Measurements from ENCODE around the gene HMX2.

DNA sequence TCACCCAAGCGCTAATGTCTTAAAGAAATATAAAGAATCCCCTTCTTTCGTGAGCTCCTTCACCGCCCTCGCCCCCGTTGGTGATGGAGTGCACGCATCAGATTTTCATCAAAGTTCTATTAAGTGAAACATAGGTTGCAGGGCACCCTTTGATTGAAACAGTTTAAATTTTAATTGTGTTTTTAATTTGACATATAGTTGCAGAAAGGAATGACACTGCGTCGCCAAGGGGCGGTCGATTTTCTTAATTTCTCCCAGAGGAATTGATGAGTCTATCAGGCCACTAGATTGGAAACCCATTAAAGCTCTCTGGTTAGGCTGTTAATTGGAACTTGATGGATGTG lies 4.1 kb upstream of the HMX2 start:
- no peak for TF ChIP-seq CTCF (IDR thresholded peaks at IDR 0.05)
- no peak for TF ChIP-seq TCF7L2 (IDR thresholded peaks at IDR 0.05; ENCODE audit: low read depth, low read length)

Data from Panc1 (cell line).